Hepatocyte (in vitro differentiated cells): ENCODE data around the gene AEBP1. TPM values are rescaled to one million over a fixed set of nuclear protein-coding genes. Genes with fewer than 3 reads are reported as not detected.

Experiments
- DNase-seq: peaks from one replicate; pipeline ENCODE4 v3.0.0-alpha.2; 2016; ENCODE audit warnings: low spot score
- H2AFZ ChIP-seq: fragments of 200-600 bp; sonication (generic); 2 replicates; pipeline ENCODE4 v1.6.0; 2016; ENCODE audit warnings: antibody characterized with exemption, mild to moderate bottlenecking
- H3K27ac ChIP-seq: fragments of 200-600 bp; sonication (generic); 2 replicates; pipeline ENCODE4 v1.5.1; 2016; ENCODE audit warnings: mild to moderate bottlenecking
- H3K27me3 ChIP-seq: fragments of 200-600 bp; sonication (generic); 2 replicates; pipeline ENCODE4 v1.6.1; 2016
- H3K36me3 ChIP-seq: fragments of 200-600 bp; sonication (generic); replicated peaks from 2 replicates; pipeline ENCODE4 v1.5.1; 2016; ENCODE audit warnings: low read depth; ENCODE audit not compliant: insufficient read depth
- H3K4me1 ChIP-seq: fragments of 200-600 bp; sonication (generic); 2 replicates; pipeline ENCODE4 v1.5.1; 2016; ENCODE audit warnings: mild to moderate bottlenecking, moderate library complexity; ENCODE audit not compliant: insufficient read depth
- H3K4me2 ChIP-seq: fragments of 200-600 bp; sonication (generic); 2 replicates; pipeline ENCODE4 v1.6.0; 2016
- H3K4me3 ChIP-seq: fragments of 200-600 bp; sonication (generic); 2 replicates; pipeline ENCODE4 v1.5.1; 2016; ENCODE audit warnings: mild to moderate bottlenecking
- H3K79me2 ChIP-seq: fragments of 200-600 bp; sonication (generic); 2 replicates; pipeline ENCODE4 v1.6.0; 2017; ENCODE audit warnings: mild to moderate bottlenecking
- H3K9me2 ChIP-seq: fragments of 200-600 bp; sonication (generic); replicated peaks from 2 replicates; pipeline ENCODE4 v1.6.0; 2017; ENCODE audit warnings: mild to moderate bottlenecking; ENCODE audit not compliant: insufficient read depth
- H3K9me3 ChIP-seq: fragments of 200-600 bp; sonication (generic); 2 replicates; pipeline ENCODE4 v1.5.1; 2016; ENCODE audit warnings: low read depth, mild to moderate bottlenecking
- H4K20me1 ChIP-seq: fragments of 200-600 bp; sonication (generic); 2 replicates; pipeline ENCODE4 v1.6.0; 2016; ENCODE audit warnings: mild to moderate bottlenecking; ENCODE audit not compliant: insufficient read depth, poor library complexity, severe bottlenecking
- EZH2 ChIP-seq: fragments of 200-600 bp; sonication (generic); IDR thresholded peaks from 2 replicates; pipeline ENCODE4 v1.6.1; 2016; ENCODE audit warnings: antibody characterized with exemption, mild to moderate bottlenecking, borderline replicate concordance
- EZH2phosphoT487 ChIP-seq: fragments of 200-600 bp; sonication (generic); IDR thresholded peaks from one replicate; pipeline ENCODE4 v1.6.1; 2018; ENCODE audit warnings: antibody characterized with exemption, mild to moderate bottlenecking, low read depth, moderate library complexity; ENCODE audit not compliant: unreplicated experiment, severe bottlenecking
- WGBS: methylation state at CpG from one replicate; pipeline ENCODE4 v1.1.6; 2016; ENCODE audit warnings: low lambda C conversion rate; ENCODE audit errors: missing lambda C conversion rate; 5-methylcytosine and 5-hydroxymethylcytosine counted together
- polyA plus RNA-seq: library from polyadenylated mRNA; unstranded; fragments of >200 nt; fragmentation: Nextera tagmentation; extraction: Ambion mirVana; gene quantifications from 2 replicates; pipeline ENCODE4 v1.2.1, GENCODE V29; 2016
- total RNA-seq: library from RNA; depleted of rRNA; stranded (reverse); fragments of >200 nt; gene quantifications from 2 replicates; pipeline ENCODE4 v1.2.3, GENCODE V29; 2014
- TF ChIP-seq, protein P1 (sequence below): fragments of 200-600 bp; sonication (generic); IDR thresholded peaks from 2 replicates; pipeline ENCODE4 v1.5.1; 2016; ENCODE audit warnings: antibody characterized with exemption, mild to moderate bottlenecking; ENCODE audit not compliant: poor library complexity

The AEBP1 gene
- total and polyA plus RNA-seq, 2 experiments from 2014 or later = 26.7 to 108 TPM

DNA sequence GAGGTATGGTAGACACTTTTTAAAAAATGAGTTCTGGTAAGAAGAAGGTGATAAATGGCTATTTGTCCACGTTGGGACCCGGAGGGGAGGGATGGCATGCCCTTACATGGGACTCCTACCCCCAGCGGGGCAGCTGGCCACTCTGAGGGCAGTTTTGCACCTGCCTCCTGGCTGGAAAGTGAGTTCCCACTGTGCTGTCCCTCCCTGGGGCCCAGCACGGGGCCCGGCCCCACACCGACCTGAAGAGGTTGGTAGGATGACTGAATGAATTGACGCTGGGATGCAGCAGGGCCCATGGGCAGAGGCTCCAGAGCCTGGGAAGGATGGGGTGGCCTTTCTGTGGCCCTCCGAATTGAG is 601 bp upstream of the AEBP1 start:
- DNase-seq = no peak
- Histone ChIP-seq H3K4me3 (no peak overlapping the region), H3K9me3 (no peaks in the 10 kb centered on the region), H3K27me3 (peaks cover 8% of the 10 kb centered on the region), H3K9me2 (no peaks in the 10 kb centered on the region), H3K36me3 (no peaks in the 10 kb centered on the region), H3K27ac (no peak overlapping the region), H4K20me1 (no peaks in the 10 kb centered on the region), H3K79me2 (peaks cover 5% of the 10 kb centered on the region), H3K4me2 (peak overlapping the region; percentile 91), H2AFZ (peak overlapping the region; percentile 28), H3K4me1 (peaks cover 14% of the 10 kb centered on the region)
- TF ChIP-seq, protein P1, sequence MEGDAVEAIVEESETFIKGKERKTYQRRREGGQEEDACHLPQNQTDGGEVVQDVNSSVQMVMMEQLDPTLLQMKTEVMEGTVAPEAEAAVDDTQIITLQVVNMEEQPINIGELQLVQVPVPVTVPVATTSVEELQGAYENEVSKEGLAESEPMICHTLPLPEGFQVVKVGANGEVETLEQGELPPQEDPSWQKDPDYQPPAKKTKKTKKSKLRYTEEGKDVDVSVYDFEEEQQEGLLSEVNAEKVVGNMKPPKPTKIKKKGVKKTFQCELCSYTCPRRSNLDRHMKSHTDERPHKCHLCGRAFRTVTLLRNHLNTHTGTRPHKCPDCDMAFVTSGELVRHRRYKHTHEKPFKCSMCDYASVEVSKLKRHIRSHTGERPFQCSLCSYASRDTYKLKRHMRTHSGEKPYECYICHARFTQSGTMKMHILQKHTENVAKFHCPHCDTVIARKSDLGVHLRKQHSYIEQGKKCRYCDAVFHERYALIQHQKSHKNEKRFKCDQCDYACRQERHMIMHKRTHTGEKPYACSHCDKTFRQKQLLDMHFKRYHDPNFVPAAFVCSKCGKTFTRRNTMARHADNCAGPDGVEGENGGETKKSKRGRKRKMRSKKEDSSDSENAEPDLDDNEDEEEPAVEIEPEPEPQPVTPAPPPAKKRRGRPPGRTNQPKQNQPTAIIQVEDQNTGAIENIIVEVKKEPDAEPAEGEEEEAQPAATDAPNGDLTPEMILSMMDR = no peak
- TF ChIP-seq EZH2 (no peak), EZH2phosphoT487 (no peak)
- WGBS = 57% methylated on average over 8 of the region's 8 CpGs

DNA sequence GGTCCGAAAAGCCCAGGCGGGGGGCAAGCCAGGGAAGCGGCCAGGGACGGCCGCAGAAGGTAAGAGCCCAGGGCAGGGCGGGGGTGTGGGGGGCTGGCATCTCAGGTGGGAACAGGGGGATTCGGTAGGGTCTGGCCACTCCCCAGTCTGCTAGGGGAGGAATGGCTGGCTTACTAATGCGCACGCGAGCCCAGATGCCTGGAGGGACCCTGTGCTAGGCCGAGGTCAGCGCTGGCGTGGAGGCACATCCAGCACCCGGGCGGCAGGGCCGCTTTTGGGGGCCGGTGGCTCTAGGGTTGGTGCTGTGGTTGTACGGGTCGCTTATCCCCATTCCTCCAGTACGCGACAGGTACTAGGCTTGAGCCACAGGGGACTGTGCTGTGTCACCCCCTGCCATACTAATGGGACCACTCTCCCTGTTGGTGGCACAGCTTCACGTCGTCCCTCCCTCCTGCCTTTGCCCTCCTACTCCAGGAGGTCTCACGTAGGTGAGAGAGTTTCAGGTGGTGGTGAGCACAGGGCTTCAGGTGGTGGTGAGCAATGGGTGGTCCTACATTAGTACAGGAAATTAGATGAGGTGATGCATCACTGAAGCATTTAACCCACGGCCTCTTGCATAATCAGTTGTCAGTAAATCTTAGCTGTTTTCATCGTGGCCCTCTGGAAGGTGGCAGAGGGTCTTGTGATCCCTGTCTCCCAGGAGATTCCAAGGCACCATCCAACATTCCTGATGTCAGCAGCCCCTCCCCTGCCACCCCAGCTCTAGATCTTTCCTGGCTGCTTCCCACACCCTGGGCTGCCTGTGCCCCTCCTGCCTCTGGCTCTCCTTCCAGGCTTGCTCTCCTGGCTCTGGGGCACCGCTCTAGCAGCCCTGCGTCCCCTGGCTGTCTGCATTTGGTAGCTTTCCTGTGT is 971 bp downstream of the AEBP1 start:
- peak overlapping the region; percentile 71 for H2AFZ ChIP-seq
- no peaks in the 10 kb centered on the region for H3K9me3 ChIP-seq
- TF ChIP-seq EZH2 = no peak
- no peak for TF ChIP-seq EZH2phosphoT487
- TF ChIP-seq, protein P1 = no peak
- peaks cover 8% of the 10 kb centered on the region for H3K27me3 ChIP-seq
- peaks cover 5% of the 10 kb centered on the region for H3K79me2 ChIP-seq
- H4K20me1 ChIP-seq = no peaks in the 10 kb centered on the region
- DNase-seq = peak; percentile 66
- 21% methylated on average over 24 of the region's 28 CpGs for WGBS
- H3K4me2 ChIP-seq = peak overlapping the region; percentile 91
- peak overlapping the region; percentile 81 for H3K27ac ChIP-seq
- H3K4me3 ChIP-seq = peak overlapping the region; percentile 82
- H3K9me2 ChIP-seq = no peaks in the 10 kb centered on the region
- H3K4me1 ChIP-seq = peaks cover 14% of the 10 kb centered on the region
- H3K36me3 ChIP-seq = no peaks in the 10 kb centered on the region

DNA sequence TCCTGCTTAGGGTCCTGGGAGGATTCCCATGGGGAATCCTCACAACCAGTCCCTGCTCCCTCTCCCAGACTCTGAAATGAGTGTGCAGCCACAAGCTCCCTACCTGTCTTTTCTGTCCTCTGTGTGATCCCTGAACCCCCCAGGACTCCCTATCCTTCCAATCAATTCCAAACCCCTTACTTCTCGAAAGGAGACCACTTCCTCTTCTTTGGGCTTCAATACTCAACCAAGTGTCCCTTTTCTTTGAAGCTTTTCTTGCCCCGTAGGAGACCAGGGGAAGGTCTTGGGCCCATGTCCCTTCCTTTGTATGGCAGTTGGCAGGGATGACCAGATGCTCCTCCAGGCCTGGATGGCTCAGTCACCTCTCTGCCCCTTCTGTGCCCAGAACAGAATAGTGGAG is 1.7 kb downstream of the AEBP1 start:
- H3K9me3 ChIP-seq = no peaks in the 10 kb centered on the region
- H3K27ac ChIP-seq = peak overlapping the region; percentile 44
- H3K4me2 ChIP-seq = peak overlapping the region; percentile 91
- no peak overlapping the region for H3K4me3 ChIP-seq
- no peak overlapping the region for H2AFZ ChIP-seq
- 87% methylated on average over 2 of the region's 2 CpGs for WGBS
- H3K36me3 ChIP-seq = no peaks in the 10 kb centered on the region
- TF ChIP-seq, protein P1 = no peak
- TF ChIP-seq EZH2 (no peak), EZH2phosphoT487 (no peak)
- peaks cover 8% of the 10 kb centered on the region for H3K27me3 ChIP-seq
- peaks cover 5% of the 10 kb centered on the region for H3K79me2 ChIP-seq
- H4K20me1 ChIP-seq = no peaks in the 10 kb centered on the region
- DNase-seq = no peak
- peaks cover 14% of the 10 kb centered on the region for H3K4me1 ChIP-seq
- no peaks in the 10 kb centered on the region for H3K9me2 ChIP-seq
